Stimulated activated naive B cell treated with anti-CD40 and anti-IgM and Interleukin-4, amounts not matched to agents 10 μg/mL and 1 μg/mL and 100 μg/mL, for 72 hours (primary cell): ENCODE measurements around the gene ARL8A.
"Not testable (repeated sequence)": the region's sequence is repeated elsewhere in the genome, so short reads cannot be mapped to it uniquely, and the experiment has no call there.

ENCODE experiments used
- ATAC-seq, 2 donors: fragments of 150-1000 bp; cut with Tn5 transposase; replicated peaks; 2 replicates each; pipeline ENCODE4 v1.10.0; 2021; ENCODE audit warnings: moderate library complexity in 1 of 2
- DNase-seq: peaks from one replicate; pipeline ENCODE4 v3.0.0; 2021
- H3K27ac Mint-ChIP-seq: one replicate; pipeline ENCODE4 v1.8.0; 2022; ENCODE audit warnings: mild to moderate bottlenecking, mixed read lengths
- H3K27me3 Mint-ChIP-seq, 2 donors: one replicate each; pipeline ENCODE4 v1.8.0; 2022; ENCODE audit warnings: mixed read lengths in 2 of 2
- H3K36me3 Mint-ChIP-seq, 2 donors: one replicate each; pipeline ENCODE4 v1.8.0; 2022; ENCODE audit warnings: mixed read lengths in 2 of 2, mild to moderate bottlenecking in 1 of 2
- H3K4me1 Mint-ChIP-seq, 2 donors: one replicate each; pipeline ENCODE4 v1.8.0; 2022; ENCODE audit warnings: mixed read lengths in 2 of 2, mild to moderate bottlenecking in 1 of 2
- H3K4me3 Mint-ChIP-seq, 2 donors: one replicate each; pipeline ENCODE4 v1.8.0; 2022; ENCODE audit warnings: mild to moderate bottlenecking in 2 of 2, mixed read lengths in 2 of 2, moderate library complexity in 1 of 2
- H3K9me3 Mint-ChIP-seq, 2 donors: one replicate each; pipeline ENCODE4 v1.8.0; 2022; ENCODE audit warnings: mixed read lengths in 2 of 2, mild to moderate bottlenecking in 1 of 2

The ARL8A gene

GRCh38 chr1:202111589-202111988, 32.9 kb downstream of the ARL8A start:
- not testable (repeated sequence) for H3K9me3 Mint-ChIP-seq, H3K4me1 Mint-ChIP-seq, ATAC-seq, DNase-seq, H3K27me3 Mint-ChIP-seq, H3K27ac Mint-ChIP-seq, H3K4me3 Mint-ChIP-seq, H3K36me3 Mint-ChIP-seq

- Mint-ChIP-seq H3K4me1 (no peaks in the 10 kb centered on the region), H3K27ac (no peak overlapping the region), H3K27me3 (peaks cover 0 to 6% of the 10 kb centered on the region in 2 donors), H3K9me3 (no peaks in the 10 kb centered on the region), H3K36me3 (no peaks in the 10 kb centered on the region), H3K4me3 (no peak overlapping the region)
- DNase-seq (no peak), ATAC-seq (no peak)
These were observed 33.6 kb downstream of the ARL8A start for GRCh38 chr1:202110977-202111376.

GRCh38 chr1:202107801-202108731, 36.5 kb downstream of the ARL8A start:
- ATAC-seq (no peak), DNase-seq (no peak)
- Mint-ChIP-seq H3K36me3 (no peaks in the 10 kb centered on the region), H3K27ac (no peak overlapping the region), H3K4me3 (no peak overlapping the region), H3K9me3 (no peaks in the 10 kb centered on the region), H3K4me1 (no peaks in the 10 kb centered on the region), H3K27me3 (peaks cover 0 to 3% of the 10 kb centered on the region in 2 donors)

- Mint-ChIP-seq H3K4me1 (no peaks in the 10 kb centered on the region), H3K9me3 (no peaks in the 10 kb centered on the region), H3K4me3 (no peak overlapping the region), H3K27ac (no peak overlapping the region), H3K36me3 (no peaks in the 10 kb centered on the region), H3K27me3 (peaks cover 0 to 3% of the 10 kb centered on the region in 2 donors)
- no peak for DNase-seq
- ATAC-seq = no peak
These were observed 37.2 kb downstream of the ARL8A start for GRCh38 chr1:202107321-202107761.

- DNase-seq = no peak
- Mint-ChIP-seq H3K9me3 (no peaks in the 10 kb centered on the region), H3K27me3 (peaks cover 0 to 4% of the 10 kb centered on the region in 2 donors), H3K4me3 (no peak overlapping the region), H3K27ac (no peak overlapping the region), H3K4me1 (no peaks in the 10 kb centered on the region), H3K36me3 (no peaks in the 10 kb centered on the region)
- no peak for ATAC-seq
These were observed 37.9 kb downstream of the ARL8A start for GRCh38 chr1:202106340-202107254.

- Mint-ChIP-seq H3K4me3 (no peak overlapping the region), H3K27ac (no peak overlapping the region), H3K27me3 (peaks cover 0 to 9% of the 10 kb centered on the region in 2 donors), H3K9me3 (no peaks in the 10 kb centered on the region), H3K36me3 (no peaks in the 10 kb centered on the region), H3K4me1 (no peaks in the 10 kb centered on the region)
- ATAC-seq (no peak), DNase-seq (no peak)
These were observed 38.8 kb downstream of the ARL8A start for GRCh38 chr1:202105571-202106339.

GRCh38 chr1:202104073-202104472, 40.5 kb downstream of the ARL8A start:
- ATAC-seq (no peak), DNase-seq (no peak)
- H3K9me3 Mint-ChIP-seq = no peaks in the 10 kb centered on the region
- no peak overlapping the region for H3K4me3 Mint-ChIP-seq
- H3K36me3 Mint-ChIP-seq = no peaks in the 10 kb centered on the region
- peaks cover 0 to 9% of the 10 kb centered on the region in 2 donors for H3K27me3 Mint-ChIP-seq
- H3K4me1 Mint-ChIP-seq = no peaks in the 10 kb centered on the region
- no peak overlapping the region for H3K27ac Mint-ChIP-seq

- ATAC-seq (no peak), DNase-seq (no peak)
- Mint-ChIP-seq H3K27ac (no peak overlapping the region), H3K9me3 (no peaks in the 10 kb centered on the region), H3K27me3 (peaks cover 0 to 9% of the 10 kb centered on the region in 2 donors), H3K36me3 (no peaks in the 10 kb centered on the region), H3K4me3 (no peak overlapping the region), H3K4me1 (no peaks in the 10 kb centered on the region)
These were observed 43.4 kb downstream of the ARL8A start for GRCh38 chr1:202101184-202101583.

- no peaks in the 10 kb centered on the region for H3K4me1 Mint-ChIP-seq
- H3K9me3 Mint-ChIP-seq = no peaks in the 10 kb centered on the region
- no peaks in the 10 kb centered on the region for H3K36me3 Mint-ChIP-seq
- peaks cover 13 to 24% of the 10 kb centered on the region in 2 donors for H3K27me3 Mint-ChIP-seq
- ATAC-seq (no peak), DNase-seq (no peak)
- no peak overlapping the region for H3K4me3 Mint-ChIP-seq
- no peak overlapping the region for H3K27ac Mint-ChIP-seq
These were observed 50.7 kb downstream of the ARL8A start for GRCh38 chr1:202093858-202094257.

- Mint-ChIP-seq H3K9me3 (no peaks in the 10 kb centered on the region), H3K36me3 (no peaks in the 10 kb centered on the region), H3K27ac (no peak overlapping the region), H3K4me1 (no peaks in the 10 kb centered on the region), H3K4me3 (no peak overlapping the region), H3K27me3 (peaks cover 19 to 41% of the 10 kb centered on the region in 2 donors)
- no peak for DNase-seq
- ATAC-seq = no peak
These were observed 53.5 kb downstream of the ARL8A start for GRCh38 chr1:202090994-202091393.

- Mint-ChIP-seq H3K27me3 (peaks cover 18 to 33% of the 10 kb centered on the region in 2 donors), H3K27ac (no peak overlapping the region), H3K36me3 (no peaks in the 10 kb centered on the region), H3K4me3 (no peak overlapping the region), H3K4me1 (no peaks in the 10 kb centered on the region), H3K9me3 (no peaks in the 10 kb centered on the region)
- ATAC-seq (no peak), DNase-seq (no peak)
These were observed 56.3 kb downstream of the ARL8A start for GRCh38 chr1:202088206-202088605.

GRCh38 chr1:202086579-202087350, 57.8 kb downstream of the ARL8A start:
- no peak overlapping the region for H3K27ac Mint-ChIP-seq
- no peak overlapping the region for H3K4me3 Mint-ChIP-seq
- no peaks in the 10 kb centered on the region for H3K4me1 Mint-ChIP-seq
- ATAC-seq (no peak), DNase-seq (no peak)
- H3K9me3 Mint-ChIP-seq = no peaks in the 10 kb centered on the region
- H3K36me3 Mint-ChIP-seq = no peaks in the 10 kb centered on the region
- H3K27me3 Mint-ChIP-seq = peaks cover 18 to 28% of the 10 kb centered on the region in 2 donors

- H3K27me3 Mint-ChIP-seq = peaks cover 11 to 19% of the 10 kb centered on the region in 2 donors
- no peaks in the 10 kb centered on the region for H3K36me3 Mint-ChIP-seq
- DNase-seq = no peak
- no peak for ATAC-seq
- H3K27ac Mint-ChIP-seq = no peak overlapping the region
- H3K4me3 Mint-ChIP-seq = no peak overlapping the region
- no peaks in the 10 kb centered on the region for H3K4me1 Mint-ChIP-seq
- no peaks in the 10 kb centered on the region for H3K9me3 Mint-ChIP-seq
These were observed 58.7 kb downstream of the ARL8A start for GRCh38 chr1:202085682-202086373.
